HG03103 (cell line): ENCODE data around the gene PELO.
"Not testable (repeated sequence)": the region's sequence is repeated elsewhere in the genome, so short reads cannot be mapped to it uniquely, and the experiment has no call there.

Source experiments
- ATAC-seq: cut with Tn5 transposase; IDR thresholded peaks from one replicate; pipeline ENCODE4 v1.9.1; 2021; ENCODE audit warnings: low read depth; ENCODE audit not compliant: unreplicated experiment

PELO gene

GRCh38 chr5:52787600-52788504, at the start of gene PELO, which contains the start of gene ITGA1:
Gene PELO, plus strand, starts transcription at chr5:52787916. Its CDS starts 12,479 bp downstream, at chr5:52800395.
Gene ITGA1, plus strand, starts transcription at chr5:52787916. Its CDS starts 438 bp downstream, at chr5:52788354.
- ATAC-seq, result peak; percentile 52

GRCh38 chr5:52738095-52738506, 49.6 kb upstream of the PELO start:
- no peak for ATAC-seq

GRCh38 chr5:52740007-52740406, 47.7 kb upstream of the PELO start:
- no peak for ATAC-seq

GRCh38 chr5:52743012-52743411, 44.7 kb upstream of the PELO start:
- ATAC-seq, result no peak

- no peak for ATAC-seq
Measured at GRCh38 chr5:52743529-52743928, 44.2 kb upstream of the PELO start.

- peak; percentile 60 for ATAC-seq
Measured at GRCh38 chr5:52743970-52744369, 43.7 kb upstream of the PELO start.

GRCh38 chr5:52744867-52745458, 42.8 kb upstream of the PELO start:
- not testable (repeated sequence) for ATAC-seq

- no peak for ATAC-seq
Measured at GRCh38 chr5:52746539-52746938, 41.2 kb upstream of the PELO start.

- peak; percentile 47 for ATAC-seq
Measured at GRCh38 chr5:52748590-52748989, 39.1 kb upstream of the PELO start.

- ATAC-seq, result no peak
Measured at GRCh38 chr5:52749666-52750065, 38.0 kb upstream of the PELO start.

- no peak for ATAC-seq
Measured at GRCh38 chr5:52751137-52751536, 36.6 kb upstream of the PELO start.

GRCh38 chr5:52754051-52754450, 33.7 kb upstream of the PELO start:
- ATAC-seq, result no peak

- ATAC-seq, result no peak
Measured at GRCh38 chr5:52757527-52757926, 30.2 kb upstream of the PELO start.

- no peak for ATAC-seq
Measured at GRCh38 chr5:52758014-52758413, 29.7 kb upstream of the PELO start.

GRCh38 chr5:52759331-52759730, 28.4 kb upstream of the PELO start:
- no peak for ATAC-seq

GRCh38 chr5:52760695-52761366, 26.9 kb upstream of the PELO start:
- no peak for ATAC-seq

- no peak for ATAC-seq
Measured at GRCh38 chr5:52767217-52767743, 20.4 kb upstream of the PELO start.

- ATAC-seq, result peak; percentile 45
Measured at GRCh38 chr5:52767766-52768480, 19.8 kb upstream of the PELO start.

GRCh38 chr5:52769061-52769460, 18.7 kb upstream of the PELO start:
- ATAC-seq, result no peak

GRCh38 chr5:52770287-52770939, 17.3 kb upstream of the PELO start:
- no peak for ATAC-seq
